Activated CD4-positive, alpha-beta memory T cell treated with anti-CD3 and anti-CD28 coated beads for 36 hours (primary cell): Measurements from ENCODE around the gene TMCO6. TPM values are rescaled to one million over a fixed set of nuclear protein-coding genes. Genes with fewer than 3 reads are reported as not detected.
"Not testable (repeated sequence)": the region's sequence is repeated elsewhere in the genome, so short reads cannot be mapped to it uniquely, and the experiment has no call there.

Experiments
- CTCF ChIA-PET: fragments of 350-600 bp; sonication (Branson Sonifier 250); formaldehyde crosslinking; loops from one replicate; lab custom pipeline; 2021; ENCODE audit warnings: antibody characterized with exemption, inconsistent platforms; lab: Charles Lee
- POLR2A ChIA-PET: fragments of 350-600 bp; sonication (Branson Sonifier 250); formaldehyde crosslinking; loops from one replicate; lab custom pipeline; 2021; ENCODE audit warnings: antibody characterized with exemption; lab: Charles Lee
- DNase-seq: peaks from one replicate; pipeline ENCODE4 v3.0.0-alpha.2; 2020
- H3K27ac Mint-ChIP-seq: one replicate; pipeline ENCODE4 v1.8.0; 2021; ENCODE audit warnings: mixed read lengths
- H3K27me3 Mint-ChIP-seq: one replicate; pipeline ENCODE4 v1.8.0; 2021; ENCODE audit warnings: mixed read lengths
- H3K36me3 Mint-ChIP-seq: one replicate; pipeline ENCODE4 v1.8.0; 2021; ENCODE audit warnings: mixed read lengths
- H3K4me1 Mint-ChIP-seq: one replicate; pipeline ENCODE4 v1.8.0; 2021; ENCODE audit warnings: low read depth, mixed read lengths
- H3K4me3 Mint-ChIP-seq: one replicate; pipeline ENCODE4 v1.8.0; 2021; ENCODE audit warnings: mild to moderate bottlenecking, mixed read lengths
- H3K9me3 Mint-ChIP-seq: one replicate; pipeline ENCODE4 v1.8.0; 2021; ENCODE audit warnings: mixed read lengths
- intact Hi-C: fragments of 100-400 bp; cut with micrococcal nuclease; formaldehyde crosslinking; loops from one replicate; pipeline ENCODE4 v1.15.1; 2023
- total RNA-seq, 2 experiments: library from RNA; stranded (reverse); gene quantifications; one replicate each; pipeline ENCODE4 v1.2.3, GENCODE V29; 2021

TMCO6 gene
- total RNA-seq, 2 experiments from 2014 or later: 33.7 to 33.8 TPM

DNA sequence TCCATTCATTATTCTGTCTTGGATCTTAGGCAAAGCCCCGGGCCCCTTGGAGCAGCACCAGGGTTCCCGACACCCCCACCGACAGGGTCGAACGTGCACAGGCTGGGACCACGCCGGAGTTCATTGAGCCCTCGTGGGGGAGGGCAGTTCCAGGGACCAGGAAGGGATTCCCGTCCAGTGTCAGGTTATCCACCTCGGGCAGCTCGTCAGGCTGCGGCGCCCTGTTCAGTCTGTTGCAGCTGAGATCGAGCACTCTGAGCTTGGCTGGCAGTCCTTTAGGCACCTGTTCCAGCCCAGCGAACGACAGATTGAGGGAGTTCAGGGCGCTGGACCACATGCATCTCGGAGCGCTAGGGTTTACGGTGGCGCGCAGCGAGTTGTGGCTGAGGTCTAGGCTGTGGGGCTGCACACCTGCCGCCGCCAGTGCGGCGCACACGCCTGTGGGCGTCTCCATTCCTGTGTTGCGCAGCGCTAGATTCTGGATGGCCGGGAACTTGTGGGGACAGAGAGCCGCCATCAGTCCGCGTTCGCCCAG is 7.4 kb upstream of the TMCO6 start:
- no peaks in the 10 kb centered on the region for H3K36me3 Mint-ChIP-seq
- peak; percentile 47 for DNase-seq
- H3K9me3 Mint-ChIP-seq: peaks cover 4% of the 10 kb centered on the region
- ChIA-PET CTCF (interaction anchor here (1.4 kb wide), 1 partner anchor 260 kb away, joined by 6 read pairs; no protein-coding TSS in a partner anchor), POLR2A (no interaction called here)
- intact Hi-C loops: no loop called here
- no peak overlapping the region for H3K27ac Mint-ChIP-seq
- H3K27me3 Mint-ChIP-seq: peaks cover 2% of the 10 kb centered on the region
- peak overlapping the region; percentile 75 for H3K4me3 Mint-ChIP-seq
- peaks cover 24% of the 10 kb centered on the region for H3K4me1 Mint-ChIP-seq

DNA sequence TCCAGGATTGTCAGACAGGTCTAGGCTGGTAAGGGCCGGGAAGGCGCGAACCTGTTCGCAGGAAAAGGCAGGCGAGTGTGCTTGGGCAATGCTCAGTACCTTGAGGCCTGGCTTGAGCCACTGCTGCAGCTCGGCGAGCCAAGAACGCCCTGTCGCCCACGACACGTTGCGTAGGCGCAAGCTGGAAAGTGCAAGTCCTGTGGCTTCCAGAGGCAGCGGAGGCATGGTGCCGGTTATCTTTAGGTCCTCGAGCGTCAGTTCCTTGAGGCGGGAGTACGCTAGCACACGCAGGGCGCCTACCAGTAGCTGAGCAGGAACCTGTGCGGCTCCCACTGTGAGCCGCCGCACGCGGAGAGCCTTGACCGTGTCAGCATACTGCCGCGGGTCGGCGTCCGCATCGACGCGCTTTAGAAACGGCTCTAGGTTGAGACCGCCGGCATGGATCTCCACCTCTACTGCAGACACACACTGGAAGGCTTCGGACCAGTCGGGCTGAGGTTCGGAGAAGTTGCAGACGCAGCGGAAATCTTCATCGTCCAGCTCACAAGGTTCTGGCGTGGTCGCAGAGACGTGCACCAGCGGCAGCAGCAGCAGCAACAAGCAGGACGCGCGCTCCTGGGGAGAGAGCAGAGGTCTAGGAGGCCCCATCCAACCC is 6.8 kb upstream of the TMCO6 start:
- Mint-ChIP-seq H3K27me3 (no peaks in the 10 kb centered on the region), H3K36me3 (no peaks in the 10 kb centered on the region), H3K4me1 (peaks cover 24% of the 10 kb centered on the region), H3K9me3 (peaks cover 4% of the 10 kb centered on the region), H3K4me3 (peak overlapping the region; percentile 75), H3K27ac (no peak overlapping the region)
- ChIA-PET POLR2A (no interaction called here), CTCF (interaction anchor here (0.6 to 1.4 kb wide), 5 partner anchors 10 to 260 kb away, joined by 3 to 6 read pairs (median 3); partner anchors contain the start of genes EIF4EBP3, IK and NDUFA2)
- peak; percentile 67 for DNase-seq
- intact Hi-C loops: no loop called here

DNA sequence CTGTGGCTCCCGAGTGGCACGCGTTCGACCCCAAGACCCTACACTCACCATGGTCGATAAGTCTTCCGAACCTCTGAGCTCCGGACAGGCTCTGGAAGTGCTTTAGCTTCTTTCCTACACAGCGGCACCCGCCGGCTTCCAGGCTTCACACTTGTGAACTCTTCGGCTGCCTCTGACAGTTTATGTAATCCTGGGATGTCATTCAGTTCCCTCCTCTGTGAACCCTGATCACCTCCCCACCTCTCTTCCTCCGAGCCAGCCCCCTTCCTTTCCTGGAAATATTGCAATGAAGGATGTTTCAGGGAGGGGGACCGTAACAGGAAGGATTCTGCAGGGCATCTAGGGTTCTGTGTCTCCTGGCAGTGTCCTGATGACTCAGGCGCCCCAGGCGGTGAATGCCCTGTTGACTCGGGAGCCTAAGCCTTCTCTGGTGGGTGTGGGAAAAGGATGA is 6.2 kb upstream of the TMCO6 start, which contains the start of gene CD14:
TSS of gene CD14 (minus strand) at position 155 of the 451 bp plus-strand sequence. CDS start at position 51, 104 bp downstream.
- DNase-seq: peak; percentile 37
- peaks cover 25% of the 10 kb centered on the region for H3K4me1 Mint-ChIP-seq
- no peaks in the 10 kb centered on the region for H3K27me3 Mint-ChIP-seq
- no peak within 1 kb of the TSS for H3K27ac Mint-ChIP-seq
- H3K4me3 Mint-ChIP-seq: peak within 1 kb of the TSS; percentile 75
- intact Hi-C loops: no loop called here
- ChIA-PET CTCF (interaction anchor here (0.5 to 1.4 kb wide), 6 partner anchors 11 to 261 kb away, joined by 3 to 6 read pairs (median 4); partner anchors contain the start of genes EIF4EBP3, IK and NDUFA2), POLR2A (no interaction called here)
- no peaks in the 10 kb centered on the region for H3K36me3 Mint-ChIP-seq
- H3K9me3 Mint-ChIP-seq: peaks cover 3% of the 10 kb centered on the region

DNA sequence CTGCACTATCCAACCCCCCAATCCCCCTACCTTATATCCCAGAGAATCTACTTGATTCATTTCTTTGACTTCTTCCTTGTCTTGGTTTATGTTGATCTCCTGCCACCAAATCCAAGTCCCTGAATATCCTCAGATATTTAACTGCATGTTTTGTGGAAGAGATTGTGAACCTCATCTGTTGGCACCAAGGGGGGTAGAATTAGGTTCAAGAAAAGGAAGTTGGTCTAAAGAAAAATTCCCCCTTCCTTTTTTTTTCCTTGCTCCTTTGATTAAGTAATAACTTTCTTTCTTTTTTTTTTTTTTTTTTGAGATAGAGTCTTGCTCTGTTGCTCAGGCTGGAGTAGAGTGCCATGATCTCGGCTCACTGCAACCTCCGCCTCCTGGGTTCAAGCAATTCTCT is 5.8 kb upstream of the TMCO6 start:
- Mint-ChIP-seq H3K4me1 (peaks cover 28% of the 10 kb centered on the region), H3K9me3 (no peaks in the 10 kb centered on the region), H3K27me3 (no peaks in the 10 kb centered on the region), H3K4me3 (peak overlapping the region; percentile 75), H3K27ac (no peak overlapping the region), H3K36me3 (no peaks in the 10 kb centered on the region)
- CTCF ChIA-PET: interaction anchor here (0.5 to 1.4 kb wide), 4 partner anchors 14 to 261 kb away, joined by 3 to 6 read pairs (median 4); partner anchors contain the start of genes EIF4EBP3, IK and NDUFA2
- no peak for DNase-seq
- intact Hi-C loops: no loop called here
- POLR2A ChIA-PET: no interaction called here

DNA sequence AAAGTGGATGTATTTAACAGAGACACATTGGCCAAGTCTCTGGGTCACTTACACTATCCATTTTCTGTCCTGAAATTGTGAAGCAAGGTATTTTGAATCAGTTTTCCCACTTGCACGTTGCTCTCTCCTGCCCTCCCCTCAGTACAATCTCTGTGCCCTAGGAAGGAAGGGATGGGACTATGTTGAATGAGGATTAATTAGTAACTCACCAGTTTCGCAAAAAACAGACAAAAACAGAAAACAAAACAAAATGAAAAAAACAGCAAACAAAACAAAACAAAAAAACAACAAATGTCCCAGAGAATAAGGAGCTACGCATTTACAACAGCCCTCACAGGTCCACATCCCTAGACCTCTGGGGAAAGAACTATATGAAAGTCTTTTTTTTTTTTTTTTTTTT is 5.1 kb upstream of the TMCO6 start:
- Mint-ChIP-seq H3K4me1 (peaks cover 34% of the 10 kb centered on the region), H3K4me3 (no peak overlapping the region), H3K9me3 (no peaks in the 10 kb centered on the region), H3K36me3 (no peaks in the 10 kb centered on the region), H3K27ac (no peak overlapping the region), H3K27me3 (no peaks in the 10 kb centered on the region)
- intact Hi-C loops: no loop called here
- ChIA-PET CTCF (interaction anchor here (1.2 to 2.9 kb wide), 14 partner anchors 13 to 275 kb away, joined by 3 to 30 read pairs (median 5); partner anchors contain the start of genes EIF4EBP3, IK, NDUFA2 and SRA1), POLR2A (interaction anchor here (1.7 to 1.8 kb wide), 2 partner anchors 87 to 204 kb away, joined by 3 to 6 read pairs; partner anchors contain the start of gene EIF4EBP3)
- DNase-seq: no peak

DNA sequence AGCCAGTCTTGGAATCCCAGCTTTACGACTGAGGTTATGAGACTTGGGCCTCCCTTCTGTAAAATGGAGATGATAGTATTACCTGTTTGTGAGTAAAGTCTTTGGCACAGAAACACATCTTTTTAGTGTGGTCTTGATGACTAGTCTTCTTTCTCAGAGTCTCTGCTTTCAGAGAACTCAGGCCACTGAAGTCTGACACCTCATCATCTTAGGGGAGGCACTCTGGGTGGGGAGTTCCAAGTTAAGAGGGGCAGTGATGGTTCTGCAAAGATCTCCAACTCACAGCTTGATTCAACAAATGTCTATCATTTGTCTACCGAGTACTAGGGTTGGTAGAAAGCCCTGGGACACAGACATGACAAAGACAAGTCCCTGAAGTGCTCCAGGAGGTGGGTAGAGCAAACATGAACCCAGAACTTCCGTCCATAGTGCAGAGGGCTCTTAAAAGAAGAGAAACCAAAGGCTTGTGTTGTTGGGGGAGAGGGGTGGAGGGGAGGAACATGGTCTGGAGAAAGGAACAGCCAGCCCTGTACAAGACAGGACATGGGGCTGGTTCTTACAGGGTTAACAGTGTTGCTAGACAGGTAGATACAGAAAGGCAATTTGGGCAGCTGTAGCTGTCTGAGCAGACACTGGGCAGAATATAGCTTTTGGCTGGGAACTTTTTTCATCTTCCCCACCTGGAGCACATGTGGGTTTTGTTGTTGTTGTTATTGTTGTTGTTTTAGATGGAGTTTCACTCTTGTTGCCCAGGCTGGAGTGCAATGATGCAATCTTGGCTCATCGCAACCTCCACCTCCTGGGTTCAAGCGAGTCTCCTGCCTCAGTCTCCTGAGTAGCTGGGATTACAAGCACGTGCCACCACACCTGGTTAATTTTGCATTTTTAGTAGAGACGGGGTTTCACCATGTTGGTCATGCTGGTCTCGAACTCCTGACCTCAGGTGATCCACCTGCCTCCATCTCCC is 3.7 kb upstream of the TMCO6 start:
- H3K4me1 Mint-ChIP-seq: peaks cover 40% of the 10 kb centered on the region

DNA sequence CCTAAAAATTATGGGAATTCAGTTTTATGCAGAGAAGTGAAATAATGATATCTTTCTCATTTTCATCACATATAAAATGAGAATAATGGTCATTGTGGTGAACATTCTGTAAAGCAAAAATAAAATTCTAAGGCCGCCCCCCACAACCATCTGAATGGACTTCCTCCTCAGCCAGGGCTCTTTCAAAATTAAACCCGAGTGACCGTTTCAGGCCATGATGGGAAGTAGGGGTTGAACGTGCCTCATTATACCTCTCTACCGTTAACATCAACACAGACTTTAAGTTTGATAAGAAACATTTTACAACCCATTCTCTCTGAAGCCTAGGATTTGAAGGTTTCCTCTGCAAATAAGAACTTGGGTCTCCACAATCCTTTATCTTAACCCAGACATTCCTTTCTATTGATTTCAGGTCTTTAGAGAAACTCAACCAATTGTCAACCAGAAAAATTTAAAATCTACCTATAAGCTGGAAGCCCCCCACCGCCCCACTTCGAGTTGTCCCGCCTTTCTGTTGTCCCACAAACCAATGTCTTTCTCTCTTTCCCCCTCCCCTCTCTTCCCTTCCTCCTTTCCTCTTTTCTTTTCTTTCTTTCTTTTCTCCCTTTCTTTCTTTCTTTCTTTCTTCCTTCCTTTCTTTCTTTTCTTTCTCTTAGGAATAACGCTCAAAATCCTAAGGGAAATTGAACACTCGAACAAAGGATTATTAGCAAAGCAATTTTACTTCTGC is 1.7 kb upstream of the TMCO6 start:
- Mint-ChIP-seq H3K27ac (peak overlapping the region; percentile 94), H3K4me1 (peaks cover 51% of the 10 kb centered on the region), H3K4me3 (no peak overlapping the region), H3K9me3 (no peaks in the 10 kb centered on the region), H3K36me3 (peaks cover 16% of the 10 kb centered on the region), H3K27me3 (no peaks in the 10 kb centered on the region)
- intact Hi-C loops: loop anchor here (5.0 kb wide), 1 partner anchor 395 kb away; no protein-coding TSS in a partner anchor
- CTCF ChIA-PET: interaction anchor here (1.0 to 2.2 kb wide), 2 partner anchors 271 to 274 kb away, joined by 4 to 7 read pairs; no protein-coding TSS in a partner anchor
- no peak for DNase-seq
- POLR2A ChIA-PET: no interaction called here

More for the DNA sequence above, 3.7 kb upstream of the TMCO6 start:
- no peaks in the 10 kb centered on the region for H3K27me3 Mint-ChIP-seq
- ChIA-PET CTCF (interaction anchor here (0.7 to 2.9 kb wide), 30 partner anchors 12 to 399 kb away, joined by 3 to 30 read pairs (median 4); partner anchors contain the start of genes ANKHD1, EIF4EBP3, IK and NDUFA2), POLR2A (interaction anchor here (1.0 to 1.8 kb wide), 3 partner anchors 88 to 391 kb away, joined by 3 to 6 read pairs (median 3); partner anchors contain the start of gene EIF4EBP3)
- intact Hi-C loops: loop anchor here (1.0 to 5.0 kb wide), 6 partner anchors 76 to 393 kb away; partner anchors contain the start of gene ANKHD1
- no peaks in the 10 kb centered on the region for H3K9me3 Mint-ChIP-seq
- no peak overlapping the region for H3K4me3 Mint-ChIP-seq
- peak overlapping the region; percentile 81 for H3K27ac Mint-ChIP-seq
- peaks cover 3% of the 10 kb centered on the region for H3K36me3 Mint-ChIP-seq
- peak; percentile 39 for DNase-seq

DNA sequence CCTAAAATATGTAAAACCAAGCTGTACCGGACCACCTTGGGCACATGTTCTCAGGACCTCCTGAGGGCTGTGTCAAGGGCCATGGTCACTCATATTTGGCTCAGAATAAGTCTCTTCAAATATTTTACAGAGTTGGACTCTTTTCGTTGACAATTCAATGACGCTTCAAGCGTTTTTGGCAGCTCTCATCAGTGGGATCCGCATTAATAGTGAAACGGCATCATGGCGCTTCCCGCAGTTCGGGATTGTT is 428 bp upstream of the TMCO6 start:
- intact Hi-C loops: loop anchor here (1.0 to 5.0 kb wide), 8 partner anchors 8 to 397 kb away; partner anchors contain the start of genes ANKHD1, APBB3, IK and NDUFA2
- POLR2A ChIA-PET: interaction anchor here (0.6 to 2.1 kb wide), 6 partner anchors 9 to 238 kb away, joined by 3 to 15 read pairs (median 4); partner anchors contain the start of genes HARS1, HARS2, IK and NDUFA2

DNA sequence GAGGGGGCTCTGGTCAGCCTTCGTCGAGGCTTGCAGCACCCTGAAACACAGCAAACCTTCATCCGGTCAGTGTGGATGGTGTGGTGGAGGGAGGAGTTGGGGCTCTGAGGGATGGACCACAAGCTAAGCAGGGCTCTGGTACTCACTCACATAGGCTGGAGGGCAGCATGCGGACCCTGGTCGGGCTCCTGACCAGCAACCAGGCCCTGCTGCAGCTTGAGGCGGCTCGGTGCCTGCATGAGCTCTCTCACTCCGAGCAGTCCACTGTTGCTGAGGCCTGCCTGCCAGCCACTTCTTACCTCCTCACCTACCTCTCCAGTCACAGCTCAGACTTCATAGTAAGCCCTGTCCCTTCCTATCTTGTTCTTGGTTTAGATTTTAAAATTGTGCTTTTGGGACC is 2.5 kb downstream of the TMCO6 start:
- H3K27ac Mint-ChIP-seq: no peak overlapping the region

More for the DNA sequence above, 428 bp upstream of the TMCO6 start:
- Mint-ChIP-seq H3K27ac (peak overlapping the region; percentile 94), H3K4me1 (peaks cover 45% of the 10 kb centered on the region), H3K4me3 (peak overlapping the region; percentile 85), H3K36me3 (peaks cover 20% of the 10 kb centered on the region)
- DNase-seq, H3K27me3 Mint-ChIP-seq, H3K9me3 Mint-ChIP-seq: not testable (repeated sequence)
- CTCF ChIA-PET: interaction anchor here (0.6 to 1.3 kb wide), 5 partner anchors 9 to 214 kb away, joined by 3 to 5 read pairs (median 4); partner anchors contain the start of genes HARS2, IK, NDUFA2 and SRA1

DNA sequence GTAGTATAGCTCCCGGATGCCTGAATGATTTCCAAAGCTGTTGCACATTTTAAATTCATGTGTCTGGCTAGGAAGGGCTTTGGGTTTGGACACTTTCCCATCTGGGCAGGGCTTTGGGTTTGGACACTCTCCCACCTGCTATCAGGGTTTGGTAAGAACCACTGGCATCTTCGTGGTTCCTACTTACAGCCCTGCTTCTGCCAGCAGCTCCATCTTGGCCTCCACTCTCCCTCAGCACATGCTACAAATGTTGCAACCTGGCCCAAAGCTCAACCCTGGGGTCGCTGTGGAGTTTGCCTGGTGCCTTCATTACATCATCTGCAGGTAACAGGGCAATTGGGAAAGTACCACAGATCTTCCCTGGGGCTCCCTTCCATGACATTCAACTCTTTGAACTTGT is 3.5 kb downstream of the TMCO6 start:
- POLR2A ChIA-PET: interaction anchor here (1.0 kb wide), 1 partner anchor 57 kb away, joined by 3 read pairs; the partner anchor contains the start of gene ZMAT2
- intact Hi-C loops: no loop called here
- Mint-ChIP-seq H3K36me3 (peaks cover 35% of the 10 kb centered on the region), H3K27me3 (no peaks in the 10 kb centered on the region), H3K9me3 (no peaks in the 10 kb centered on the region), H3K27ac (no peak overlapping the region), H3K4me1 (peaks cover 47% of the 10 kb centered on the region), H3K4me3 (no peak overlapping the region)
- CTCF ChIA-PET: interaction anchor here (1.1 to 1.6 kb wide), 2 partner anchors 269 to 270 kb away, joined by 3 to 4 read pairs; no protein-coding TSS in a partner anchor
- DNase-seq: no peak

More for the DNA sequence above, 2.5 kb downstream of the TMCO6 start:
- intact Hi-C loops: no loop called here
- H3K4me3 Mint-ChIP-seq: no peak overlapping the region
- ChIA-PET POLR2A (no interaction called here), CTCF (interaction anchor here (0.5 to 1.6 kb wide), 2 partner anchors 73 to 269 kb away, joined by 3 to 4 read pairs; no protein-coding TSS in a partner anchor)
- H3K27me3 Mint-ChIP-seq: no peaks in the 10 kb centered on the region
- H3K4me1 Mint-ChIP-seq: peaks cover 45% of the 10 kb centered on the region
- H3K9me3 Mint-ChIP-seq: no peaks in the 10 kb centered on the region
- peaks cover 35% of the 10 kb centered on the region for H3K36me3 Mint-ChIP-seq
- no peak for DNase-seq
